Measurements from ENCODE around the gene ALDH3B1. TPM values are rescaled to one million over a fixed set of nuclear protein-coding genes. Genes with fewer than 3 reads are reported as not detected.
"Not testable (repeated sequence)": the region's sequence is repeated elsewhere in the genome, so short reads cannot be mapped to it uniquely, and the experiment has no call there.

The ALDH3B1 gene
- total and polyA plus RNA-seq, 2 donors from 2014 or later, result 20.9 to 42.7 TPM

DNA sequence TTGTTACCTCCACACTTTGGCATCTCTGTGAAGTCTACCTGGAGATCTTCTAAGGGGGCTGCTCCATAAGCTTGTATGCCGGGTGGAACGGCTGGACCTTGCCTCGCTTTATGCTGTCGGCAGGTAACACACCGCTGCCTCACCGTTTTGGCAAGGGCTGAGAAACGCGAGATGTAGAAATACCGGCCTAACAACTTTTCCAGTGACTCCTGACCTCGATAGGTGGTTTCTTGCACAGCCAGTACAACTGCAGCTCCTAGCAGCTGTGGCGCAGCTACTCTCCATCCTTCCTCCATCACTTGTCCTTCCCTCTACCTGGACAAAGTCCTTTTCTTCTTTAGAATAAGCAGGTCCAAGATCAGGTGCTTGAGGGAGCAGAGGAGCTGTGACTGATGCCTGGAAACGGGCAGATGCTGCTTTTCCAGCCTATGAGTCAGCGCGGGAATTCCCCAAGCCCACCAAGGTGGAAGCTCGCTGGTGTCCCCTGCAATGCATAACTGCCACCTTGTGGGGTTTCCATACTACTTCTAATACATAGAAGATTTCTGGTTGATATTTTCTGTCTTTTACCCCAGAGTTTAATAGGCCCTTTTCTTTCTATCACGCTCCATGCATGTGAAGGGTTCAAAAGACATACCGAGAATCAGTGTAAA lies 31.2 kb upstream of the ALDH3B1 start:
- H3K4me1 ChIP-seq (ENCODE audit: control insufficient read depth in 2 of 3, insufficient read depth in 2 of 3, low read depth in 1 of 3, low read length in 3 of 3); H3K9ac ChIP-seq (ENCODE audit: low read length in 3 of 3); H3K27ac ChIP-seq (ENCODE audit: low read depth in 2 of 2, low read length in 2 of 2); H3K9me3 ChIP-seq (ENCODE audit: control insufficient read depth in 2 of 3, insufficient read depth in 1 of 3, low read length in 3 of 3); intact Hi-C loops (cut with DNase I); H3K27me3 ChIP-seq (ENCODE audit: control insufficient read depth, insufficient read depth, low read length); H3K36me3 ChIP-seq (ENCODE audit: control insufficient read depth in 2 of 3, insufficient read depth in 3 of 3, low read length in 3 of 3); FAIRE-seq; H3K4me3 ChIP-seq (ENCODE audit: low read length in 3 of 3): not testable (repeated sequence)
- peak; percentile 58 to 82 (median 68) for DNase-seq

DNA sequence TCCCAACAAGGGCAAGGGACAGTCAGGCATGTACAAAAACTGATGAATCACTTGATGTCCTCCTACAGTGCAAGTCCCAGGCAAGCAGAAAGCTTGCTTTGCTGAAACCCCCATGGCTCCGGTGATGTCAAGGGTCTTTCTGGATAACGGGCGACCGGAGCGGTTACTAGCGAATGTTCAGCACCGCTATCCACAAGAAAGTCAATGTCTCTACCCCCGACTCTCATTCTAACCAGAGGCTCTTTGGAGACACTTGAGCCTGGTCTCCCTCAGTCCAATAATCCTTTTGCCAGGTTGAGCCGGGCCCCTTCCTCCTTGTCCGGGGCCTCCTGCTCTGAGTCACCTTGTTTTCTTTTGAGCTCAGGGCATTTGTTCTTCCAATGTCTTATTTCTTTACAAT lies 28.9 kb upstream of the ALDH3B1 start:
- DNase-seq; H3K27ac ChIP-seq (ENCODE audit: low read depth in 2 of 2, low read length in 2 of 2); H3K9ac ChIP-seq (ENCODE audit: low read length in 3 of 3); H3K36me3 ChIP-seq (ENCODE audit: control insufficient read depth in 2 of 3, insufficient read depth in 3 of 3, low read length in 3 of 3); intact Hi-C loops (cut with DNase I); FAIRE-seq; H3K4me3 ChIP-seq (ENCODE audit: low read length in 3 of 3); H3K9me3 ChIP-seq (ENCODE audit: control insufficient read depth in 2 of 3, insufficient read depth in 1 of 3, low read length in 3 of 3); H3K4me1 ChIP-seq (ENCODE audit: control insufficient read depth in 2 of 3, insufficient read depth in 2 of 3, low read depth in 1 of 3, low read length in 3 of 3); H3K27me3 ChIP-seq (ENCODE audit: control insufficient read depth, insufficient read depth, low read length): not testable (repeated sequence)

DNA sequence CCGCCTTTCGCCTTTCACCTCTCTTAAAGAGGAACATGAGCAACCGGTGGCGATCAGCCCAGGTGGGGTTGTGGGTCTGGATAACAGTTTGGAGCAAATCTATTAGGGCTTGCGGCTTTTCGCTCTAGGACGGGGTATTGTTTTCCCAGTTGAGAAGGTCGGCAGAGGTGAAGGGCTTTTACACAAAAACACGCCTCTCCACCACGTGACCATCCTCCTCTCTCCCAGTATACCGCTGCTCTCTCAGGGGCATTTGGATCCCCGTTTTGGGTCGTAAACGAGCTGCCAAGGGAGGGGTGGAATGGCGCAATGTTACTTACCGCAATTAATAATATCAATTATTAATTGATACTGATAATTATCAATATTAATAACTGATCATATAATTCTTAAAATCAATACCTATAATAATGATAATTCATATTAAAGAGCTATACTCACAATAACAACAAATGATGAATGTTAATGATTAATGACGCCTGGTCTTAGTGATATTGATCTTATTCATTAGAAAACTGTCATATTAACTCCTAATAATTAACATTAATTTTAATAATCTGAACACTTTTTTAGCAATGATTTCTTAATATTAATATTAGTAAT lies 27.8 kb upstream of the ALDH3B1 start:
- H3K27ac ChIP-seq (ENCODE audit: low read depth in 2 of 2, low read length in 2 of 2); H3K36me3 ChIP-seq (ENCODE audit: control insufficient read depth in 2 of 3, insufficient read depth in 3 of 3, low read length in 3 of 3); H3K27me3 ChIP-seq (ENCODE audit: control insufficient read depth, insufficient read depth, low read length); FAIRE-seq; H3K4me1 ChIP-seq (ENCODE audit: control insufficient read depth in 2 of 3, insufficient read depth in 2 of 3, low read depth in 1 of 3, low read length in 3 of 3); H3K9me3 ChIP-seq (ENCODE audit: control insufficient read depth in 2 of 3, insufficient read depth in 1 of 3, low read length in 3 of 3); intact Hi-C loops (cut with DNase I); H3K9ac ChIP-seq (ENCODE audit: low read length in 3 of 3); H3K4me3 ChIP-seq (ENCODE audit: low read length in 3 of 3); DNase-seq: not testable (repeated sequence)

DNA sequence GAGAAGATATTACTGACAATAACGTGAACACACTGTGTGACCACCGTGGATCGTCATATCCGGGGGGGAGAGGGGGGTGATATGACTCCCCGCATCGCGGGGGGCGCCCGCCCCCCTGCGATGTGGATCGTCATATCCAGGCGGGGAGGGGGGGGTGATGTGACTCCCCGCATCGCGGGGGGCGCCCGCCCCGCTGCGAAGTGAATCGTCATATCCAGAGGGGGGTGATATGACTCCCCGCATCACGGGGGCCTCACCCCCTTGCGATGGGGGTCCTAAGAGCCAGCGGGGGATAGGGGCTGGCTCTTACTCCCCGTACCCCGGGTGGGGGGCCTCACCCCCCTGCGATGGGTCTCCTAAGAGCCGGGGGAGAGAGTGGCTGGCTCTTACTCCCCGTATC lies 26.2 kb upstream of the ALDH3B1 start:
- H3K4me3 ChIP-seq (ENCODE audit: low read length in 3 of 3), result no peak overlapping the region
- no peaks in the 10 kb centered on the region for H3K36me3 ChIP-seq (ENCODE audit: control insufficient read depth in 2 of 3, insufficient read depth in 3 of 3, low read length in 3 of 3)
- intact Hi-C loops (cut with DNase I), result no loop called here
- H3K9me3 ChIP-seq (ENCODE audit: control insufficient read depth in 2 of 3, insufficient read depth in 1 of 3, low read length in 3 of 3), result no peaks in the 10 kb centered on the region
- H3K27me3 ChIP-seq (ENCODE audit: control insufficient read depth, insufficient read depth, low read length), result no peaks in the 10 kb centered on the region
- no peaks in the 10 kb centered on the region for H3K4me1 ChIP-seq (ENCODE audit: control insufficient read depth in 2 of 3, insufficient read depth in 2 of 3, low read depth in 1 of 3, low read length in 3 of 3)
- no peak overlapping the region for H3K9ac ChIP-seq (ENCODE audit: low read length in 3 of 3)
- DNase-seq, result no peak
- no peak overlapping the region for H3K27ac ChIP-seq (ENCODE audit: low read depth in 2 of 2, low read length in 2 of 2)
- FAIRE-seq, result no peak
- TF ChIP-seq, protein P1, sequence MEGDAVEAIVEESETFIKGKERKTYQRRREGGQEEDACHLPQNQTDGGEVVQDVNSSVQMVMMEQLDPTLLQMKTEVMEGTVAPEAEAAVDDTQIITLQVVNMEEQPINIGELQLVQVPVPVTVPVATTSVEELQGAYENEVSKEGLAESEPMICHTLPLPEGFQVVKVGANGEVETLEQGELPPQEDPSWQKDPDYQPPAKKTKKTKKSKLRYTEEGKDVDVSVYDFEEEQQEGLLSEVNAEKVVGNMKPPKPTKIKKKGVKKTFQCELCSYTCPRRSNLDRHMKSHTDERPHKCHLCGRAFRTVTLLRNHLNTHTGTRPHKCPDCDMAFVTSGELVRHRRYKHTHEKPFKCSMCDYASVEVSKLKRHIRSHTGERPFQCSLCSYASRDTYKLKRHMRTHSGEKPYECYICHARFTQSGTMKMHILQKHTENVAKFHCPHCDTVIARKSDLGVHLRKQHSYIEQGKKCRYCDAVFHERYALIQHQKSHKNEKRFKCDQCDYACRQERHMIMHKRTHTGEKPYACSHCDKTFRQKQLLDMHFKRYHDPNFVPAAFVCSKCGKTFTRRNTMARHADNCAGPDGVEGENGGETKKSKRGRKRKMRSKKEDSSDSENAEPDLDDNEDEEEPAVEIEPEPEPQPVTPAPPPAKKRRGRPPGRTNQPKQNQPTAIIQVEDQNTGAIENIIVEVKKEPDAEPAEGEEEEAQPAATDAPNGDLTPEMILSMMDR (IDR thresholded peaks at IDR 0.05; ENCODE audit: borderline replicate concordance, extremely low read depth, insufficient read depth), result no peak

DNA sequence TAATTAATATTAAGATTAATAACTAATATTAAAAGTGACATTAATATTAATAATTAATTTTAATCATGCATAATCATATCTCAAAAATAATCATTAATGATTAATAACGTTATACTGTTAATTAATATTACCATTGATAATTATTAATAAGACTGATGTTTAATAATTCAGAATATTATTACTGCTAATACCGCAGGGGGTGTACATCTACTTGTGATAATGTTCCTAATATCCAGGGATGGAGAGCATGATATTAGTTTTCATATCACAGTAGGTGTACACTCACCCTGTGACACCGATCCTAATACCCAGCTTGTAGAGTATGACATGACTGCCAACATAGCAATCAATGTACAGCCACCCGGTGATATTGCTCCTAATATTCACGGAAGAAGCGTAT lies 24.8 kb upstream of the ALDH3B1 start:
- H3K9me3 ChIP-seq (ENCODE audit: control insufficient read depth in 2 of 3, insufficient read depth in 1 of 3, low read length in 3 of 3); H3K27me3 ChIP-seq (ENCODE audit: control insufficient read depth, insufficient read depth, low read length); intact Hi-C loops (cut with DNase I); H3K27ac ChIP-seq (ENCODE audit: low read depth in 2 of 2, low read length in 2 of 2); H3K4me1 ChIP-seq (ENCODE audit: control insufficient read depth in 2 of 3, insufficient read depth in 2 of 3, low read depth in 1 of 3, low read length in 3 of 3); FAIRE-seq; H3K36me3 ChIP-seq (ENCODE audit: control insufficient read depth in 2 of 3, insufficient read depth in 3 of 3, low read length in 3 of 3); H3K9ac ChIP-seq (ENCODE audit: low read length in 3 of 3); DNase-seq; H3K4me3 ChIP-seq (ENCODE audit: low read length in 3 of 3): not testable (repeated sequence)

DNA sequence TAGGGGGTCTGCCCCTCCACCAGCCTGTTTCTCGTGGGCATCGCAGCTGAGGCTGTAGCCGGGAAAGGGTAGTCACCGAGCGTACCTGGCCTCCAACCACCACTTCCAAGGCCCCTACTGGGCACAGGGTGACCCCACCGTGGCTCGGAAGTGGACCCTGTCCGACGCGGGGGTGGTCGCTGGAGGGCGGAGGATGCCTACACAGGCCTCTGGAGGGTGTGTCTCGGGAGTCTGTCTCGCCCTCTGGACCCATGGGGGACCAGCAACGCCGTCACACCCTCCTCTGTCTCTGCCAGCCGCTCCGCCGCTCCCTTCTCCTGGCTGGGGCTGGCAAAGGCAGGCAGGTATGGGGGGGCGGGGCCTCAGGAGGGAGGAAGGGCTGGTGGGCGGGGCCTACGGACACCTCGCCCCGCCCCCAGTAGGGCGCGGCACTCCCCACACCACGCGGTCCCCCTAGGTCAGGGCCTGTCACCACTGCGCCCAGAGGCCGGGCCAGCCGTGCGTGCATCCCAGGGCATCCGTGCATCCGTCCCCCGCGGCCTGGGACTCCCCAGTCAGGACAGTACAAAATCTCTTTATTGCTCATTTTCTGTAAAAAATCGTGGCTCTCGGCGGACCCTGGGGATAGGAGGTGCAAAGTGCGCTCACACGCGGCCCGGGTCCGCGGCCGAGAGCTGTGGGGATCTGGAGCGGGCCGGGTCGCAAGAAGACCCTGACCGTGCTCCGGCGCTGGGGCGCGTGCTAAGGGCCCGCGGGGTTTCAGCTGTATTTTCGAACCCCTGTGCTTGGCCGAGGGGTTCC lies 19.4 kb upstream of the ALDH3B1 start:
- H3K4me3 ChIP-seq (ENCODE audit: low read length in 3 of 3); H3K9me3 ChIP-seq (ENCODE audit: control insufficient read depth in 2 of 3, insufficient read depth in 1 of 3, low read length in 3 of 3); H3K4me1 ChIP-seq (ENCODE audit: control insufficient read depth in 2 of 3, insufficient read depth in 2 of 3, low read depth in 1 of 3, low read length in 3 of 3); H3K36me3 ChIP-seq (ENCODE audit: control insufficient read depth in 2 of 3, insufficient read depth in 3 of 3, low read length in 3 of 3); intact Hi-C loops (cut with DNase I); H3K9ac ChIP-seq (ENCODE audit: low read length in 3 of 3); H3K27me3 ChIP-seq (ENCODE audit: control insufficient read depth, insufficient read depth, low read length); FAIRE-seq; H3K27ac ChIP-seq (ENCODE audit: low read depth in 2 of 2, low read length in 2 of 2): not testable (repeated sequence)
- peak in 2 of 5 donors; percentile 70 to 77 for DNase-seq

DNA sequence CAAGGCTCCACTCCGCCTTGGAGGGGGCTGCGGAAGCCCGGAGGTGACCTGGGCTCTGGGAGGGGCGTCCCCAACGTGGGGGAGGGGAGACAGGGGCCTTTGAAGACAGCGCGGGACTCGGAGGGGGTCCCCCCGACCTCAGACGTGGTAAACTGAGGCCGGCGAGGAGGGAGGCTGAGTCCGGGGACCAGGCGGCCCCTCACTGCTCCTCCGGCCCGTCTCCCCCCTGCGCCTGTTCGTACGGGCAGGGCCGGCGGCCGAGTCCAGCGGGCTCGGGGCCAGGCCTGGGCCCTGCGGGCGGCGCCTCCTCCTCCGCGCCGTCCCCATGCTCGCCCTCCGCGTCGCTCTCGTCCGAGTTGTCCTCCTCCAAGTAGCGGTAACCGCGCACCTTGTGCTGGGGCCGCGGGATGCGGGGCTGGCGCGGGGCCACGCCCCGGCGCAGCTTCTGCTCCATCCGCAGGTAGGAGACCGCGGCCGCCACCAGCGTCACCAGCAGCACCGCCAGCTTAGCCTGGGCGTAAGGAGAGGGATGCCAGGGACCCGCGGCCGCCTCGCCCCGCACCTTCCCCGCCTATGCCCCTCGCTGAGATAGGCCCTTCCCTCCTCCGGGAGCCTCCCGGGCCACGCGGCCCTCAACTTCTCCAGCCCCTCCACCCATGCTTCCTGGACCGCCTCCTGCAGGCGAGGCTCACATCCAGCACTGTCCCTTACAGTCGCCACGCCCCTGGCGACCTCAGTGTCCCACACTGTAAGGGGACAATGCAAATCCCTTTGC lies 18.6 kb upstream of the ALDH3B1 start:
- DNase-seq; intact Hi-C loops (cut with DNase I); H3K9ac ChIP-seq (ENCODE audit: low read length in 3 of 3); H3K36me3 ChIP-seq (ENCODE audit: control insufficient read depth in 2 of 3, insufficient read depth in 3 of 3, low read length in 3 of 3); H3K4me3 ChIP-seq (ENCODE audit: low read length in 3 of 3); H3K4me1 ChIP-seq (ENCODE audit: control insufficient read depth in 2 of 3, insufficient read depth in 2 of 3, low read depth in 1 of 3, low read length in 3 of 3); FAIRE-seq; H3K27me3 ChIP-seq (ENCODE audit: control insufficient read depth, insufficient read depth, low read length); H3K27ac ChIP-seq (ENCODE audit: low read depth in 2 of 2, low read length in 2 of 2); H3K9me3 ChIP-seq (ENCODE audit: control insufficient read depth in 2 of 3, insufficient read depth in 1 of 3, low read length in 3 of 3): not testable (repeated sequence)
